Measurements from ENCODE around the gene PSG5.
"Not testable (repeated sequence)": the region's sequence is repeated elsewhere in the genome, so short reads cannot be mapped to it uniquely, and the experiment has no call there.

GRCh38 chr19:43224201-43224854 is 38.0 kb upstream of the PSG5 start:
- TF ChIP-seq CTCF (IDR thresholded peaks at IDR 0.05; ENCODE audit: low read length); EZH2 (optimal IDR thresholded peaks at IDR 0.05; ENCODE audit: low read depth, low read length): not testable (repeated sequence)
